Fibroblast of the aortic adventitia (primary cell): ENCODE results near the gene P2RX7. TPM values are rescaled to one million over a fixed set of nuclear protein-coding genes. Genes with fewer than 3 reads are reported as not detected.

Experiments used
- DNase-seq: peaks from one replicate; pipeline ENCODE4 v3.0.0-alpha.2; 2010; ENCODE audit warnings: low read depth
- H3K4me3 ChIP-seq: 2 replicates; pipeline ENCODE4 v1.5.1; 2011; ENCODE audit warnings: low read depth, mild to moderate bottlenecking, control low read depth, low read length, moderate library complexity
- total RNA-seq: library from RNA; depleted of rRNA; stranded (reverse); fragments of >200 nt; gene quantifications from 2 replicates; pipeline ENCODE4 v1.2.3, GENCODE V29; 2012; ENCODE audit warnings: low replicate concordance
- TF ChIP-seq, protein P1 (sequence below): IDR thresholded peaks from 2 replicates; pipeline ENCODE4 v1.5.1; 2011; ENCODE audit warnings: mild to moderate bottlenecking, low read length, control low read depth, inconsistent platforms; ENCODE audit not compliant: insufficient read depth

P2RX7 gene
- total RNA-seq, 1 donor = 0.18 TPM

DNA sequence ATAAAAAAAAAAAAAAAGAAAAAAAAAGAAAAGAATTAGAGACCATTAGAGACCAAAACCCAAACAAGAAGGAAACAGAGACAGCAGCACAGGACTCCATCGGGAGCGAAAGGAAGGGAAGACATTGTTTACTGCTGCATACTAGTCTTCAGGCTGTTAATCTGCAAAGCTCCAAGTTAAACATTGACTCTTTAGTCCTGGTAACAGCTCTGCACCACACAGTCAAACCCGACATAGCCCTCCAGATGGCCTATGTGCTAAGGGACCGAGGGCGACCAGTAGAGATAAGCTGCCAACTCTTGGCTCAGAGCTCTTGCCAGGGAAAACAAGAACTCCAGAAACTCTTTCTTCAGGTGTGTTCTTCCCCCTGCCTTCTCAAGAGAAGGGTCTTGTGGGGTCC, 85.1 kb downstream of the P2RX7 start:
- TF ChIP-seq, protein P1, sequence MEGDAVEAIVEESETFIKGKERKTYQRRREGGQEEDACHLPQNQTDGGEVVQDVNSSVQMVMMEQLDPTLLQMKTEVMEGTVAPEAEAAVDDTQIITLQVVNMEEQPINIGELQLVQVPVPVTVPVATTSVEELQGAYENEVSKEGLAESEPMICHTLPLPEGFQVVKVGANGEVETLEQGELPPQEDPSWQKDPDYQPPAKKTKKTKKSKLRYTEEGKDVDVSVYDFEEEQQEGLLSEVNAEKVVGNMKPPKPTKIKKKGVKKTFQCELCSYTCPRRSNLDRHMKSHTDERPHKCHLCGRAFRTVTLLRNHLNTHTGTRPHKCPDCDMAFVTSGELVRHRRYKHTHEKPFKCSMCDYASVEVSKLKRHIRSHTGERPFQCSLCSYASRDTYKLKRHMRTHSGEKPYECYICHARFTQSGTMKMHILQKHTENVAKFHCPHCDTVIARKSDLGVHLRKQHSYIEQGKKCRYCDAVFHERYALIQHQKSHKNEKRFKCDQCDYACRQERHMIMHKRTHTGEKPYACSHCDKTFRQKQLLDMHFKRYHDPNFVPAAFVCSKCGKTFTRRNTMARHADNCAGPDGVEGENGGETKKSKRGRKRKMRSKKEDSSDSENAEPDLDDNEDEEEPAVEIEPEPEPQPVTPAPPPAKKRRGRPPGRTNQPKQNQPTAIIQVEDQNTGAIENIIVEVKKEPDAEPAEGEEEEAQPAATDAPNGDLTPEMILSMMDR = no peak
- H3K4me3 ChIP-seq = no peak overlapping the region
- no peak for DNase-seq

DNA sequence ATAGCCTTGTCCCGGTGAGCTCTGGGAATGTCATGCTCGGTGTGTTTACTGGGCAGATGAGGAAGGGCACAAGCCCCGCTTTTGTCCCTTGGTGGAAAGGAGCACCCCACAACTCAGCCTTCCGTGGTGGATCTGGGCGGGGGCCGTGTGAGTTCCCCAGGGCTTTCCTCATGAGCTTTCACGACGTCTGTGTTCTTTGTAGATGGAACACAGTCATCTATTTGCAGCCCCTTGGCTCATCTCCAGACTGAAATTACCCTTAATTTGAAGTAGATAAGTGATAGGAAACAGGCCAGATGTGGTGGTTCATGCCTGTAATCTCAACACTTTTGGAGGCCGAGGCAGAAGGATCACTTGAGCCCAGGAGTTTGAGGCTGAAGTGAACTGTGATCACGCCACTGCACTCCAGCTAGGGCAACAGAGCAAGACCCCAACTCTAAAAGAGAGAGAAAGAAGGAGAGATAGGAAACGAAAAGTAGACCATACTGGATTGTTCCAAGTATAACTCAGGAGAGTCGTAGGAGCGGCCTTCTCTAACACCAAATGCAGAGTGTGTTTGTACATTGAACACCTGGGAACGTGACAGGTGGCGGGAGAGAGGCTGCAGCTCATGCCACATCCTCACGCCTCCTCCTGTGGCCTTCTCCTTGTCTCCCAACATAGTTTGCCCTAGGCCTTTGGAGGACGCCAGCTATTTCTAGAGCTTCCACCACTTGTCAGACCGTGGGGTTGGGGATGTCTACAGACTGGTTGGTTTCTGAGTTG, 86.1 kb downstream of the P2RX7 start:
- TF ChIP-seq, protein P1 = no peak
- no peak overlapping the region for H3K4me3 ChIP-seq
- no peak for DNase-seq

GRCh38 chr12:121219353-121219986, 86.8 kb downstream of the P2RX7 start:
- H3K4me3 ChIP-seq = no peak overlapping the region
- DNase-seq = no peak
- TF ChIP-seq, protein P1 = no peak

DNA sequence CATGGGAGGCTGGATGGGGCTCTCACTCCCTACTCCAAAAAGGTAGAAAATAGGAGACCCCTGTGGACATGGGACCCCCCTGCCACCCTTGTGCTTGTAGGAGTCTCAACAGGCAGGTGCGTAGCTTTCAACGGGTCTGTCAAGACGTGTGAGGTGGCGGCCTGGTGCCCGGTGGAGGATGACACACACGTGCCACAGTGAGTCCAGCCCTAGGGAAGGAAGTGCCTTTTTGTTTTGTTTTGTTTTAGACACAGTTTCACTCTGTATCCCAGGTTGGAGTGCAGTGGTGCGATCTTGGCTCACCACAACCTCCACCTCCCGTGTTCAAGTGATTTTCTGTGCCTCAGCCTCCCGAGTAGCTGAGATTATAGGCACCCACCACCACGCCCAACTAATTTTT, 90.2 kb downstream of the P2RX7 start:
- H3K4me3 ChIP-seq = no peak overlapping the region
- TF ChIP-seq, protein P1 = no peak
- no peak for DNase-seq

DNA sequence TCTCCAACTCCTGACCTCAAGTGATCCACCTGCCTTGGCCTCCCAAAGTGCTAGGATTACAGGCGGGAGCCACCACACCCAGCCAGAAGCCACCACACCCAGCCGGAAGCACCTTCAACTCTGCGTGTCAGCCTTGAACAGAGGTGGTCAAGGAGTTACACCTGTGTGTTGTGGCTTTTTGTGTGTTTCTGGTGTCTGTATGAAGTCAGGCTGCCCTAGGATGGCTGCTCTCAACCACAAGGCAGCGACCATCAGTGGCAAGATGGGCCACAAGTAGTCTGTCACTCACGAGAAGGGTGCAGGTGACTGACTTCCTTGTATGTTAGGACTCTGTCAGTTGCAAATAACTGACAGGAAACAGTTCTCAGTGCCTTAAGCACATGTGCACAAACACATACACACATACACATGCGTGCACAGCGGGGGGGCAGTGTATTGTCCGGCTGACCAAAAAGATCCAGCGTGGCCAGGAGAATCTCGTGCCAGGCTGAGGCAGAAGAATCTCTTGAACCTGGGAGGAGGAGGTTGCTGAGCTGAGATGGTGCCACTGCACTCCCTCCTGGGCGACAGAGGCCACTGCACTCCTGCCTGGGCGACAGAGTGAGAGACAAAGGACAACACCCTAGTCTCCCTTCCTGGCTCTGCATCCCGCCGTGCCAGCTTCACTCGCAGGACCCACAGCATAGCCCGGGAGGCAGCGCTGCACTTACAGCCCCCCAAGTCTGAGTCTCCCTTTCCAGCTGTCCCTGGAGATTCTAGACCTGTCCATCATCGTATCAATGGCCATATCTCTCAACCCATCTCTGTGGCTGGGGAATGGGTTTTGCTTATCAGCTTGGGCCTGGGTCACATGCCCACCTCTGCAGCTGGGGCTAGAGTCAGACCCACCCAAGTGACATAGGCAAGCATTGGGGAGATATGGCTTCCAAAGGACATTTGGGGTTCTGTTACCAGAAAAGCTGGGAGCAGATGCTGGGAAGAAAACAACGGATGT, 90.9 kb downstream of the P2RX7 start:
- no peak overlapping the region for H3K4me3 ChIP-seq
- DNase-seq = no peak
- TF ChIP-seq, protein P1 = peak; percentile 7

DNA sequence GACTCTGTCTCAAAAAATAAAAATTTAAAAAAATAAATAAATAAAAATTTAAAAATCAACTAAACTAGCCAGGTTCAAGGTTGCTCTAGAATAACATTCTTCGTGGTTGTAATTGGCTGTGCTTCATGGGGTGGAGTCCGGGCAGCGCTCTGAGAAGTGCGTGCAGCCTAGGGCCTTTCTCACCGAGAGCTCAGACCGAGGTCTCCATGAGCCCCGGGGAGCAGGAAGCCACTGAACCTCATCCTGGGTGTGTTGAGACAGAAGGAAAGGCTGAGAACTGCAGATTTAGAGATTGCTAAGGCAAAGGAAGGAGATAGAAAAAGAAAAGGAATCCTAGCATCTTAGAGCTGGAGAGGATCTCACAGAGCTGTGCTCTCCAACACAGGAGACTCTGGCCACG, 91.9 kb downstream of the P2RX7 start:
- H3K4me3 ChIP-seq = no peak overlapping the region
- TF ChIP-seq, protein P1 = no peak

More for the DNA sequence above, 91.9 kb downstream of the P2RX7 start:
- no peak for DNase-seq
